ENCODE results near the gene TTC13. TPM values are rescaled to one million over a fixed set of nuclear protein-coding genes. Genes with fewer than 3 reads are reported as not detected.
"Not testable (repeated sequence)": the region's sequence is repeated elsewhere in the genome, so short reads cannot be mapped to it uniquely, and the experiment has no call there.

TTC13 gene
- total RNA-seq, 1 experiment from 2014 or later, result 11.2 TPM

DNA sequence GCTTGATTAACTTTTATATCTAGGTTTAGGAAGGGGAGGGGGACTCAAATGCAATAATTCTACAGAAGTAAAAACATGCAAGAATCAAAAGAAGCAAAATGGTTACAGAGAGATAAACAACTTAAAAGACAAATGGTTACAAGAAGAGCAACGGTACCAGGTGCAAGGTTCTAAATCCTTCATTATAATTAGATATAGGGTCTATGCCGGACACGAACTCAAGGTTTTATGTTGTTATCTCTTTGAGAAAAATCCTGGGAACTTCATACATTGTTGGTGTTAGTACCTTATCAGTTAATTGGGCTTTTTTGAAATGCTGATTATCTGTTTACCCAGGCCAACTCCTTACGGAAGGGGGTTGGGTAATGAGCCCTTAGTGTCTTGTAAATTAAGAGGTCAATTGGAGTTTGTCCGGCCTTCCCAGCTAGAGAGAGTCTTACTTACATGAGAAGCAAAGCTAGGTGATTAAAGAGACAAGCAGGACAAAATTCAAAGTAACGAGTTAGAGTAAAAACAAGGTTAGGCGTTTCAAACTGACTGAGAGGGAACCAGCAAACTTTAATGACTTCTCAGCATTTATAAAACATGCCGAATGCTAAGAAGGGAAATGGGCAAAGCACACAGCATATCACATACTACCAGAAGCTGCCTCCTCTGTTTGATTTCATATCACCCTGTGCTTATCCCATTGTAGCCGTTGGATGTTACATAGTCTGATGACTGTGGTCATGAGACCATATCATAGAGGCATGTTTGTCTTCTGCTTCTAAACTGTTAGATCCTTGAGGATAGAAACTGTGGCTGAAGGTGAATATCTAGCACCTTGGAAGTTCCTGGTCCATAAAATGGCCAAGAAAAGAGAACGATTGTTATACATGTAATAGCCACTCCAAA lies 6.2 kb upstream of the TTC13 start:
- not testable (repeated sequence) for H4K20me1 ChIP-seq (ENCODE audit: insufficient read depth, low read depth, low read length); DNase-seq; H3K27me3 ChIP-seq (ENCODE audit: low read length); H3K4me3 ChIP-seq (ENCODE audit: low read length); H3K27ac ChIP-seq (ENCODE audit: low read length); H3K4me2 ChIP-seq (ENCODE audit: low read depth, low read length, poor library complexity, severe bottlenecking); H3K9ac ChIP-seq (ENCODE audit: low read length); H3K9me2 ChIP-seq (replicated peaks; ENCODE audit: insufficient read depth, low read length); H2AFZ ChIP-seq (ENCODE audit: low read length); H3K9me3 ChIP-seq (ENCODE audit: low read length)
- Histone ChIP-seq H3K79me2 (ENCODE audit: low read length) (peaks cover 91% of the 10 kb centered on the region), H3K36me3 (ENCODE audit: insufficient read depth, low read length) (peaks cover 37% of the 10 kb centered on the region), H3K4me1 (ENCODE audit: low read length) (peaks cover 20% of the 10 kb centered on the region)

DNA sequence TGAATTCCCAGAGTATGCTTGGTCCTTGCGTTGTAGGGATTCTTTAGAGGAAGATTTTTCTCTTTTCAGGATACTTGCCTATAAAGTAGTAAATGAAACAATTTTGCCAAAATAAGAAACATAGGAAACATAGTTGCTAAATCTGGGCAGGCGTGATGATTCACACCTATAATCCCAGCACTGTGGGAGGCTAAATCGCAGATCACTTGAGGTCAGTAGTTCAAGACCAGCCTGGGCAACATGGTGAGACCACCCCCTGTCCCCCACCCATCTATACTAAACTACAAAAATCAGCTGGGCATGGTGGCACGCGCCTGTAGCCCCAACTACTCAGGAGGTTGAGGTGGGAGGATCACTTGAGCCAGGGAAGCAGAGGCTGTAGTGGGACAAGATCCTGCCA lies 5.2 kb upstream of the TTC13 start:
- DNase-seq, result no peak
- Histone ChIP-seq H3K27me3 (ENCODE audit: low read length) (no peaks in the 10 kb centered on the region), H3K9ac (ENCODE audit: low read length) (no peak overlapping the region), H2AFZ (ENCODE audit: low read length) (no peak overlapping the region), H4K20me1 (ENCODE audit: insufficient read depth, low read depth, low read length) (0 out of 2 replicates have a peak, but pooled peaks cover 3% of the 10 kb centered on the region), H3K4me2 (ENCODE audit: low read depth, low read length, poor library complexity, severe bottlenecking) (no peak overlapping the region), H3K9me3 (ENCODE audit: low read length) (no peaks in the 10 kb centered on the region), H3K36me3 (ENCODE audit: insufficient read depth, low read length) (peaks cover 31% of the 10 kb centered on the region; the same call in 1 of the 2 replicates), H3K4me3 (ENCODE audit: low read length) (no peak overlapping the region), H3K9me2 (replicated peaks; ENCODE audit: insufficient read depth, low read length) (no peaks in the 10 kb centered on the region), H3K27ac (ENCODE audit: low read length) (no peak overlapping the region), H3K4me1 (ENCODE audit: low read length) (peaks cover 21% of the 10 kb centered on the region), H3K79me2 (ENCODE audit: low read length) (peaks cover 90% of the 10 kb centered on the region)

DNA sequence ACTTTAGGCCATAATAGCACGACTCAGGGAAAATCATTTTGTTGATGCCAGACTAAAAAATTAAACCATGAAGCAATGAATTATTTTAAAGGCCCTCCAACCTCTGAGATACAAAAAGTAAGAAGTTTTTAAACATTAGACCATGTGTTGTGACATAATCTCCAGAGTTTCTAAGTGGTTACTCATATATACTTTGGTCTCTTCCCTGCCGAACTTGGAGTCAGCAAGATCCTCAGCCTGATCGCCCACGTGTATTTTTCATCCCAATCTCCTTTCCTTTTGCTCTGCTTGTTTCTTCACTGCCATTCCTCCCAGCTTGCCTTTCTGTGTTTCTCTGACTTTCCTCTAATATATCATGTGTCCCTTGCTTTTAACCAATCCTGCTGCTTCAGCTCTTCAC lies 4.0 kb upstream of the TTC13 start:
- H3K4me2 ChIP-seq (ENCODE audit: low read depth, low read length, poor library complexity, severe bottlenecking), result no peak overlapping the region
- H3K79me2 ChIP-seq (ENCODE audit: low read length), result peaks cover 86% of the 10 kb centered on the region
- no peak for DNase-seq
- peaks cover 21% of the 10 kb centered on the region for H3K4me1 ChIP-seq (ENCODE audit: low read length)
- peaks cover 27% of the 10 kb centered on the region; the same call in 1 of the 2 replicates for H3K36me3 ChIP-seq (ENCODE audit: insufficient read depth, low read length)
- no peaks in the 10 kb centered on the region for H3K9me2 ChIP-seq (replicated peaks; ENCODE audit: insufficient read depth, low read length)
- no peak overlapping the region for H3K4me3 ChIP-seq (ENCODE audit: low read length)
- no peak overlapping the region for H2AFZ ChIP-seq (ENCODE audit: low read length)
- no peaks in the 10 kb centered on the region for H3K27me3 ChIP-seq (ENCODE audit: low read length)
- H3K27ac ChIP-seq (ENCODE audit: low read length), result no peak overlapping the region
- H3K9me3 ChIP-seq (ENCODE audit: low read length), result no peaks in the 10 kb centered on the region
- H4K20me1 ChIP-seq (ENCODE audit: insufficient read depth, low read depth, low read length), result peaks cover 3% of the 10 kb centered on the region; the same call in 1 of the 2 replicates
- H3K9ac ChIP-seq (ENCODE audit: low read length), result no peak overlapping the region

DNA sequence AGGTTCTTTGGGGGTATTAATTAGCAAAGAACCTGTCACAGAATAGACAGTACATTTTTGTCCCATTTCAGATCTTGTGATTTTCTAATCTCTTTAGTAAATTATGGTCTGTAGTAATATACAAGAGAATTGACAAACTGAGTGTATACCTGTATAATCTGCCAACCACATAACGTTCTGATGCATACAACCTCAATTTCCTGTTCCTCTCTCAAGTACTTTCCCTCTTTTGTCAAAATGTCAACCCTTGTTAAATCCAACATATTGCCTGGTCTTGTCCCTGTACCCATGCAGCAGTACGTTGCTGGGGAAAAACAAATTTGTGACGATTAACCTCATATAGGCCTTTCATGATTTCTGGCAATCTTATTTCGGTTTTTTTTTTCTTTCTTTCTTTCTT lies 1.3 kb upstream of the TTC13 start:
- no peak for DNase-seq
- Histone ChIP-seq H3K27me3 (ENCODE audit: low read length) (no peaks in the 10 kb centered on the region), H3K9me2 (replicated peaks; ENCODE audit: insufficient read depth, low read length) (no peaks in the 10 kb centered on the region), H2AFZ (ENCODE audit: low read length) (no peak overlapping the region), H4K20me1 (ENCODE audit: insufficient read depth, low read depth, low read length) (peaks cover 3% of the 10 kb centered on the region; the same call in 1 of the 2 replicates), H3K27ac (ENCODE audit: low read length) (no peak overlapping the region), H3K36me3 (ENCODE audit: insufficient read depth, low read length) (peaks cover 27% of the 10 kb centered on the region), H3K79me2 (ENCODE audit: low read length) (peaks cover 79% of the 10 kb centered on the region), H3K4me1 (ENCODE audit: low read length) (peaks cover 30% of the 10 kb centered on the region), H3K9ac (ENCODE audit: low read length) (peak overlapping the region; percentile 88), H3K9me3 (ENCODE audit: low read length) (no peaks in the 10 kb centered on the region), H3K4me3 (ENCODE audit: low read length) (peak overlapping the region; percentile 87), H3K4me2 (ENCODE audit: low read depth, low read length, poor library complexity, severe bottlenecking) (peak overlapping the region; percentile 82)

DNA sequence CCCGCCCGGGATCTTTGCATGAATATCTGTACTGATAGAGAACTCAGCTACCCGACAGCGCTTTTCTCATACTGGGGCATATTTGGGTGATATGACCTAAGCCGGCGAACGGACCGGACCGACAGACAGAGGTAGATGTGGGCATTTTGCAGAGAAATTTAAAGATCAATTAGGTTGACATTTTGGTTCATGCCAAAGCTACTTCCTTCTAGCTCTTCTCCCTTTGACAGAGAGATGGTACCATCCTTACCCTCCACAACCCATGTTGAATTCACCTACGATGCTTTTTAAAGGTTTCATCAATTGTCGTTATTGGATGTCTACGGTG lies 692 bp upstream of the TTC13 start:
- H3K4me2 ChIP-seq (ENCODE audit: low read depth, low read length, poor library complexity, severe bottlenecking), result peak overlapping the region; percentile 82
- DNase-seq, result no peak

DNA sequence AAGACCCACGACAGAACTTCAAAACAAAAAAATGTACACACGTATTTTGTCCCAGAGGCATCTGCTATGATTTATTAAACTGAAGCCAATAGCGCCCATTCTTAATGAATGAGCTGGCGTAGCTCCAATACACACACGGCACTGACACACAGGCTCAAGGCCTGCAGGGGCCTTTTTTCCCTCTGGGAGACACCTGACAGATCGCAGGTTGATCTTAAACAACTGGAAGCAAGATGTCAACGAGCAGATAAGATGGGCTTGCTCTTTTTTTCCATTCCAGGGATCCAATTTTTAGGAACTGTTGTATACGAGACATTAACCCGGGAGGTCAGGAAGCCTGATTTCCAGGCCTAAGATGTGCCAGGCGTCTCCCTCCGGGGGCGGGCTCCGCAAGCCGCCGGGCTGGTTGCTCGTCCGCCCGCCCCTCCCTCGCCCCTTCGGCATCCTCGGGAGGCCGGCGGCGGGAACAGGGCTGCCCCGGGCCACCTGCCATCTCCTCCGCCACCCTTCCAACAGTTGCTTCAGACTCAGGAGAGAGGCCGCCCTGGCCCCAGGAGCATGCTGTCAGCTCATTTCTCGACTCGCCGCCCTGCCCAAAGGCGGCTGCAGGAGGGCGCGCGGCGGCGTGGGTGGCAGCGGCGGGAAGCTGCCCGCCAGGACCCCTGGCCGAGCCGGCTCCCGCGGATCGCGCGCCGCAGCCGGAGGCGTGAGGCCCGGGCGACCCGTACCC lies 735 bp downstream of the TTC13 start:
- peak; percentile 77 for DNase-seq
- no peaks in the 10 kb centered on the region for H3K9me3 ChIP-seq (ENCODE audit: low read length)
- 0 out of 2 replicates have a peak overlapping the region, but pooled peaks have one; percentile 0 for H2AFZ ChIP-seq (ENCODE audit: low read length)
- peak overlapping the region; percentile 93 for H3K4me3 ChIP-seq (ENCODE audit: low read length)
- H3K9ac ChIP-seq (ENCODE audit: low read length), result peak overlapping the region; percentile 89
- H3K4me1 ChIP-seq (ENCODE audit: low read length), result peaks cover 36% of the 10 kb centered on the region
- no peaks in the 10 kb centered on the region for H3K9me2 ChIP-seq (replicated peaks; ENCODE audit: insufficient read depth, low read length)
- H3K36me3 ChIP-seq (ENCODE audit: insufficient read depth, low read length), result peaks cover 27% of the 10 kb centered on the region
- H3K27ac ChIP-seq (ENCODE audit: low read length), result peak overlapping the region; percentile 56
- no peaks in the 10 kb centered on the region for H3K27me3 ChIP-seq (ENCODE audit: low read length)
- no peaks in the 10 kb centered on the region; the same call in 1 of the 2 replicates for H4K20me1 ChIP-seq (ENCODE audit: insufficient read depth, low read depth, low read length)
- peaks cover 65% of the 10 kb centered on the region for H3K79me2 ChIP-seq (ENCODE audit: low read length)
- peak overlapping the region; percentile 94 for H3K4me2 ChIP-seq (ENCODE audit: low read depth, low read length, poor library complexity, severe bottlenecking)

More for the DNA sequence above, 692 bp upstream of the TTC13 start:
- no peaks in the 10 kb centered on the region for H3K9me3 ChIP-seq (ENCODE audit: low read length)
- no peaks in the 10 kb centered on the region for H3K9me2 ChIP-seq (replicated peaks; ENCODE audit: insufficient read depth, low read length)
- peaks cover 3% of the 10 kb centered on the region; the same call in 1 of the 2 replicates for H4K20me1 ChIP-seq (ENCODE audit: insufficient read depth, low read depth, low read length)
- H3K4me1 ChIP-seq (ENCODE audit: low read length), result peaks cover 30% of the 10 kb centered on the region
- peak overlapping the region; percentile 49; the same call in 1 of the 2 replicates for H3K27ac ChIP-seq (ENCODE audit: low read length)
- H2AFZ ChIP-seq (ENCODE audit: low read length), result peak overlapping the region; percentile 66; the same call in 1 of the 2 replicates
- H3K9ac ChIP-seq (ENCODE audit: low read length), result peak overlapping the region; percentile 88
- H3K36me3 ChIP-seq (ENCODE audit: insufficient read depth, low read length), result peaks cover 27% of the 10 kb centered on the region
- no peaks in the 10 kb centered on the region for H3K27me3 ChIP-seq (ENCODE audit: low read length)
- H3K4me3 ChIP-seq (ENCODE audit: low read length), result peak overlapping the region; percentile 87
- H3K79me2 ChIP-seq (ENCODE audit: low read length), result peaks cover 76% of the 10 kb centered on the region

DNA sequence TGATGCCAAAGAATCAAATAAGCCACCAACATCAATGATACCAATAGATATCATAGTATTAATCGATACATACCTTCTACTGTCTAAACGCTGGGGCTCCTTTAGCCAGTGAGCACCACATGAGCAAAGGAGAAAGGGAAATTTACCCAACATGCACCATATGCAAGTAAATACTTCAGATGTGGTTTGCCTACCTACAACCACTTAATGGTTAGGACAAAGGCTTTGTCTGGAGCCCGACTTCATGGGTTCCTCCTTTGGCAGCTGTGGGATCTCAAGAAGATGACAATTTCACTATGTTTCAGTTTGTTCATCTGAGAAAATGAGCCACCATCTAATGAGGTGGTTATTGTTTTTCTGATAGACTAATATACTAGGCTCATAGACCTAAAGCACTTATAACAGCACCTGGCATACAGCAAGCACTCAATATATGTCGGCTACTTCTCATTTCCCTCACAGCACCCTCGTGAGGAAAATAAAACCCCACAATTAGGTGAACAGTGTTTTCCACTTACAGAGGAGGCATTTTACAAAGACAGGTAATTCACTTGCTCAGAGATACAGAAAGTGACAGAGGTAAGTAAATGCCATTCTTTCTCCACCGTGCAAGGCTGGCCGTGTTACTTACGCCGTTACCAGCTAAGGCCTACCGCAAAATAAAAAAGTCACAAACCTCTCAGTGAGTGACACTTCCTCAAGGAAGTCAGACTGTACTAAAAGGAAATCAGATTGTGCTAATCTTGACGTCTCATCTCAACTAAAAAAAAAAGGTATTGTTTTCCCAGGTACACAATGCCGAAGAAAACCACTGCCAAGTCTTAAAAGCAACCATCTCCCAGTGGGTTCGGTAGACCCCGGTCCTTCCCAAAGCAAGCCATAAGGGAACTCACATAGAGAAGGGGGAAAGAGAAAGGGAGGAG lies 1.6 kb downstream of the TTC13 start:
- no peaks in the 10 kb centered on the region for H3K9me3 ChIP-seq (ENCODE audit: low read length)
- H3K27ac ChIP-seq (ENCODE audit: low read length), result peak overlapping the region; percentile 56
- no peaks in the 10 kb centered on the region for H3K9me2 ChIP-seq (replicated peaks; ENCODE audit: insufficient read depth, low read length)
- peak overlapping the region; percentile 94 for H3K4me2 ChIP-seq (ENCODE audit: low read depth, low read length, poor library complexity, severe bottlenecking)
- H4K20me1 ChIP-seq (ENCODE audit: insufficient read depth, low read depth, low read length), result no peaks in the 10 kb centered on the region; the same call in 1 of the 2 replicates
- H3K36me3 ChIP-seq (ENCODE audit: insufficient read depth, low read length), result peaks cover 22% of the 10 kb centered on the region
- H2AFZ ChIP-seq (ENCODE audit: low read length), result 0 out of 2 replicates have a peak overlapping the region, but pooled peaks have one; percentile 0
- peak overlapping the region; percentile 93 for H3K4me3 ChIP-seq (ENCODE audit: low read length)
- peaks cover 65% of the 10 kb centered on the region for H3K79me2 ChIP-seq (ENCODE audit: low read length)
- peaks cover 41% of the 10 kb centered on the region for H3K4me1 ChIP-seq (ENCODE audit: low read length)
- DNase-seq, result peak; percentile 74
- no peaks in the 10 kb centered on the region for H3K27me3 ChIP-seq (ENCODE audit: low read length)
- H3K9ac ChIP-seq (ENCODE audit: low read length), result peak overlapping the region; percentile 89

All from Karpas-422 (cell line).